GM23338 (cell line): ENCODE measurements around the gene SEMA7A. TPM values are rescaled to one million over a fixed set of nuclear protein-coding genes. Genes with fewer than 3 reads are reported as not detected.

ENCODE experiments used
- ATAC-seq: fragments of 200-7000 bp; cut with Tn5 transposase; 3 replicates; pipeline ENCODE4 v1.9.1; 2020
- DNase-seq: peaks from one replicate; pipeline ENCODE4 v3.0.0-alpha.2; 2015; ENCODE audit warnings: low spot score
- H2AFZ ChIP-seq: fragments of 200-600 bp; sonication (generic); 2 replicates; pipeline ENCODE4 v1.8.0; 2016; ENCODE audit warnings: antibody characterized with exemption, mild to moderate bottlenecking, moderate library complexity
- H3F3A ChIP-seq: fragments of 200-600 bp; sonication (generic); replicated peaks from 2 replicates; pipeline ENCODE4 v1.8.0; 2017; ENCODE audit warnings: antibody characterized with exemption, mixed run types, low read depth
- H3K27ac ChIP-seq: fragments of 200-600 bp; sonication (generic); 2 replicates; pipeline ENCODE4 v1.6.1; 2016; ENCODE audit warnings: low read depth
- H3K27me3 ChIP-seq: fragments of 200-600 bp; sonication (generic); 2 replicates; pipeline ENCODE4 v1.8.0; 2016; ENCODE audit warnings: mild to moderate bottlenecking, mixed run types, moderate library complexity; ENCODE audit not compliant: insufficient read depth
- H3K36me3 ChIP-seq: fragments of 200-600 bp; sonication (generic); 2 replicates; pipeline ENCODE4 v1.8.0; 2016; ENCODE audit warnings: mild to moderate bottlenecking; ENCODE audit not compliant: insufficient read depth
- H3K4me1 ChIP-seq: fragments of 200-600 bp; sonication (generic); 2 replicates; pipeline ENCODE4 v1.8.0; 2016; ENCODE audit warnings: mild to moderate bottlenecking, moderate library complexity; ENCODE audit not compliant: insufficient read depth
- H3K4me2 ChIP-seq: fragments of 200-600 bp; sonication (generic); 2 replicates; pipeline ENCODE4 v1.7.1; 2017; ENCODE audit warnings: mixed run types
- H3K4me3 ChIP-seq: fragments of 200-600 bp; sonication (generic); 2 replicates; pipeline ENCODE4 v1.6.1; 2016; ENCODE audit warnings: mixed run types
- H3K79me2 ChIP-seq: fragments of 200-600 bp; sonication (generic); replicated peaks from 2 replicates; pipeline ENCODE4 v1.8.0; 2017; ENCODE audit warnings: mild to moderate bottlenecking; ENCODE audit not compliant: insufficient read depth
- H3K9me2 ChIP-seq: fragments of 200-600 bp; sonication (generic); 2 replicates; pipeline ENCODE4 v1.8.0; 2017; ENCODE audit not compliant: insufficient read depth
- H4K20me1 ChIP-seq: fragments of 200-600 bp; sonication (generic); replicated peaks from 2 replicates; pipeline ENCODE4 v1.8.0; 2017; ENCODE audit warnings: mild to moderate bottlenecking; ENCODE audit not compliant: insufficient read depth
- H3K27ac Mint-ChIP-seq: 2 replicates; pipeline ENCODE4 v1.8.0; 2020; ENCODE audit warnings: inconsistent platforms, mild to moderate bottlenecking, moderate library complexity, mixed read lengths
- H3K27me3 Mint-ChIP-seq: 3 replicates; pipeline ENCODE4 v1.8.0; 2022; ENCODE audit warnings: low read depth, mild to moderate bottlenecking, moderate library complexity, mixed read lengths, inconsistent platforms; ENCODE audit not compliant: insufficient read depth, poor library complexity
- H3K36me3 Mint-ChIP-seq: 3 replicates; pipeline ENCODE4 v1.8.0; 2021; ENCODE audit warnings: low read depth, mild to moderate bottlenecking, inconsistent platforms, moderate library complexity, mixed read lengths
- H3K4me1 Mint-ChIP-seq: 3 replicates; pipeline ENCODE4 v1.8.0; 2020; ENCODE audit warnings: mild to moderate bottlenecking, inconsistent platforms, mixed read lengths
- H3K4me3 Mint-ChIP-seq: 3 replicates; pipeline ENCODE4 v1.8.0; 2021; ENCODE audit warnings: moderate library complexity, mild to moderate bottlenecking, inconsistent platforms, mixed read lengths
- H3K9me3 Mint-ChIP-seq: 3 replicates; pipeline ENCODE4 v1.8.0; 2020; ENCODE audit warnings: moderate library complexity, mild to moderate bottlenecking, inconsistent platforms, mixed read lengths
- CTCF ChIP-seq, 2 experiments: fragments of 200-600 bp in 1 of 2; sonication (generic) in 1 of 2; conservative IDR thresholded peaks; 2 replicates each; pipeline versions ENCODE4 v1.5.1 to v1.6.1; 2016 to 2017; ENCODE audit warnings: antibody characterized with exemption in 2 of 2, low read depth in 2 of 2, mild to moderate bottlenecking in 2 of 2, moderate library complexity in 1 of 2
- ETS1 ChIP-seq: IDR thresholded peaks from 2 replicates; pipeline ENCODE4 v1.6.1; 2016; ENCODE audit warnings: antibody characterized with exemption
- EZH2 ChIP-seq: fragments of 200-600 bp; sonication (generic); IDR thresholded peaks from one replicate; pipeline ENCODE4 v1.8.0; 2017; ENCODE audit warnings: antibody characterized with exemption, mild to moderate bottlenecking, low read depth; ENCODE audit not compliant: unreplicated experiment
- EZH2phosphoT487 ChIP-seq: fragments of 200-600 bp; sonication (generic); IDR thresholded peaks from one replicate; pipeline ENCODE4 v1.8.1; 2018; ENCODE audit warnings: antibody characterized with exemption; ENCODE audit not compliant: unreplicated experiment
- NANOG ChIP-seq: IDR thresholded peaks from 2 replicates; pipeline ENCODE4 v1.6.1; 2016; ENCODE audit warnings: antibody characterized with exemption, borderline replicate concordance
- POLR2AphosphoS5 ChIP-seq: IDR thresholded peaks from 2 replicates; pipeline ENCODE4 v1.6.1; 2016; ENCODE audit warnings: antibody characterized with exemption, low read depth
- STAT1 ChIP-seq: IDR thresholded peaks from one replicate; pipeline ENCODE4 v1.6.1; 2016; ENCODE audit warnings: antibody characterized with exemption; ENCODE audit not compliant: unreplicated experiment
- ZNF114 ChIP-seq: fragments of 250-450 bp; sonication (Bioruptor Pico); IDR thresholded peaks from 2 replicates; pipeline ENCODE4 v1.5.0; 2020; ENCODE audit warnings: mild to moderate bottlenecking, moderate library complexity
- polyA plus RNA-seq: library from polyadenylated mRNA; unstranded; fragments of >200 nt; fragmentation: Nextera tagmentation; extraction: Ambion mirVana; gene quantifications from 2 replicates; pipeline ENCODE4 v1.2.1, GENCODE V29; 2016
- total RNA-seq: library from RNA; depleted of rRNA; stranded (reverse); fragments of >200 nt; shearing (Covaris generic); gene quantifications from 2 replicates; pipeline ENCODE4 v1.2.3, GENCODE V29; 2014

The SEMA7A gene
- total and polyA plus RNA-seq, 2 experiments from 2014 or later = 2.0 to 14.1 TPM

GRCh38 chr15:74431116-74431515 lies 2.6 kb downstream of the SEMA7A start:
- peaks cover 22% of the 10 kb centered on the region for H3K4me1 ChIP-seq

GRCh38 chr15:74430510-74430951 lies 3.2 kb downstream of the SEMA7A start:
- Mint-ChIP-seq H3K9me3 (no peaks in the 10 kb centered on the region), H3K27me3 (peaks cover 28% of the 10 kb centered on the region)

More at GRCh38 chr15:74431116-74431515, 2.6 kb downstream of the SEMA7A start:
- peaks cover 42% of the 10 kb centered on the region for H3K4me1 Mint-ChIP-seq
- Histone ChIP-seq H3K36me3 (no peaks in the 10 kb centered on the region), H3K4me3 (no peak overlapping the region), H3K9me2 (no peaks in the 10 kb centered on the region), H4K20me1 (peaks cover 8% of the 10 kb centered on the region), H3K27me3 (peaks cover 10% of the 10 kb centered on the region), H2AFZ (no peak overlapping the region), H3K4me2 (no peak overlapping the region), H3K79me2 (peaks cover 24% of the 10 kb centered on the region), H3K27ac (no peak overlapping the region), H3F3A (no peaks in the 10 kb centered on the region)
- H3K27ac Mint-ChIP-seq = no peak overlapping the region
- TF ChIP-seq NANOG = no peak
- TF ChIP-seq STAT1 = no peak
- no peak for TF ChIP-seq ZNF114 (CRISPR knock-in tag)
- TF ChIP-seq EZH2 = no peak
- TF ChIP-seq EZH2phosphoT487 = no peak
- TF ChIP-seq CTCF (conservative IDR thresholded peaks at IDR 0.05; ENCODE audit: low read depth in 2 of 2) = no peak
- TF ChIP-seq ETS1 = no peak
- no peak for TF ChIP-seq POLR2AphosphoS5
- H3K9me3 Mint-ChIP-seq = no peaks in the 10 kb centered on the region
- peaks cover 28% of the 10 kb centered on the region for H3K27me3 Mint-ChIP-seq
- no peaks in the 10 kb centered on the region; the same call in 2 of the 3 replicates for H3K36me3 Mint-ChIP-seq
- DNase-seq (no peak), ATAC-seq (no peak)
- H3K4me3 Mint-ChIP-seq = no peak overlapping the region; the same call in 2 of the 3 replicates

More at GRCh38 chr15:74430510-74430951, 3.2 kb downstream of the SEMA7A start:
- H2AFZ ChIP-seq = no peak overlapping the region
- H4K20me1 ChIP-seq = peaks cover 8% of the 10 kb centered on the region
- H3K27me3 ChIP-seq = peaks cover 10% of the 10 kb centered on the region
- no peak for TF ChIP-seq CTCF (conservative IDR thresholded peaks at IDR 0.05; ENCODE audit: low read depth in 2 of 2)
- H3K9me2 ChIP-seq = no peaks in the 10 kb centered on the region
- no peak overlapping the region for H3K4me2 ChIP-seq
- no peaks in the 10 kb centered on the region for H3K36me3 ChIP-seq
- no peaks in the 10 kb centered on the region for H3F3A ChIP-seq
- H3K36me3 Mint-ChIP-seq = no peaks in the 10 kb centered on the region; the same call in 2 of the 3 replicates
- no peak overlapping the region for H3K4me3 ChIP-seq
- peaks cover 24% of the 10 kb centered on the region for H3K79me2 ChIP-seq
- H3K27ac ChIP-seq = no peak overlapping the region
- H3K4me1 ChIP-seq = peaks cover 22% of the 10 kb centered on the region
- ATAC-seq (no peak), DNase-seq (no peak)
- peaks cover 42% of the 10 kb centered on the region for H3K4me1 Mint-ChIP-seq
- no peak overlapping the region for H3K4me3 Mint-ChIP-seq
- no peak overlapping the region for H3K27ac Mint-ChIP-seq
